ENCODE data around the gene DIRAS1.
"Not testable (repeated sequence)": the region's sequence is repeated elsewhere in the genome, so short reads cannot be mapped to it uniquely, and the experiment has no call there.

Gene DIRAS1

GRCh38 chr19:2726904-2727639, 5.9 kb upstream of the DIRAS1 start:
- DNase-seq (ENCODE audit: low read depth), result no peak

GRCh38 chr19:2726160-2726855, 5.1 kb upstream of the DIRAS1 start:
- no peak for DNase-seq (ENCODE audit: low read depth)

- DNase-seq (ENCODE audit: low read depth), result no peak
Measured at GRCh38 chr19:2724148-2724557, 3.0 kb upstream of the DIRAS1 start.

- no peak for DNase-seq (ENCODE audit: low read depth)
Measured at GRCh38 chr19:2723747-2724146, 2.6 kb upstream of the DIRAS1 start.

- no peak for DNase-seq (ENCODE audit: low read depth)
Measured at GRCh38 chr19:2723345-2723715, 2.2 kb upstream of the DIRAS1 start.

GRCh38 chr19:2722541-2723344, 1.6 kb upstream of the DIRAS1 start:
- DNase-seq (ENCODE audit: low read depth), result no peak

- no peak for DNase-seq (ENCODE audit: low read depth)
Measured at GRCh38 chr19:2721570-2722540, 683 bp upstream of the DIRAS1 start.

GRCh38 chr19:2719920-2720776, 1.0 kb downstream of the DIRAS1 start:
- no peak for DNase-seq (ENCODE audit: low read depth)

GRCh38 chr19:2719232-2719735, 1.9 kb downstream of the DIRAS1 start:
- no peak for DNase-seq (ENCODE audit: low read depth)

- no peak for DNase-seq (ENCODE audit: low read depth)
Measured at GRCh38 chr19:2717638-2718541, 3.3 kb downstream of the DIRAS1 start.

- DNase-seq (ENCODE audit: low read depth), result no peak
Measured at GRCh38 chr19:2716722-2717637, 4.2 kb downstream of the DIRAS1 start.

GRCh38 chr19:2716275-2716650, 4.9 kb downstream of the DIRAS1 start:
- DNase-seq (ENCODE audit: low read depth), result no peak

GRCh38 chr19:2715470-2716274, 5.5 kb downstream of the DIRAS1 start:
- DNase-seq (ENCODE audit: low read depth), result no peak

GRCh38 chr19:2714531-2715269, 6.5 kb downstream of the DIRAS1 start:
- no peak for DNase-seq (ENCODE audit: low read depth)

- not testable (repeated sequence) for DNase-seq (ENCODE audit: low read depth)
Measured at GRCh38 chr19:2714102-2714501, 7.1 kb downstream of the DIRAS1 start.

GRCh38 chr19:2713170-2713569, 8.0 kb downstream of the DIRAS1 start:
- not testable (repeated sequence) for DNase-seq (ENCODE audit: low read depth)

GRCh38 chr19:2711875-2712205, 9.3 kb downstream of the DIRAS1 start:
- no peak for DNase-seq (ENCODE audit: low read depth)
